RCC 7860 (cell line): ENCODE measurements around the gene MDFIC.

Experiments
- DNase-seq: peaks from one replicate; pipeline ENCODE4 v3.0.0-alpha.2; 2015; ENCODE audit warnings: low spot score
- FAIRE-seq: peaks from 2 replicates; lab custom pipeline; 2012; peaks lifted over from hg19 to GRCh38; lab: Jason Lieb, UNC

The MDFIC gene

DNA sequence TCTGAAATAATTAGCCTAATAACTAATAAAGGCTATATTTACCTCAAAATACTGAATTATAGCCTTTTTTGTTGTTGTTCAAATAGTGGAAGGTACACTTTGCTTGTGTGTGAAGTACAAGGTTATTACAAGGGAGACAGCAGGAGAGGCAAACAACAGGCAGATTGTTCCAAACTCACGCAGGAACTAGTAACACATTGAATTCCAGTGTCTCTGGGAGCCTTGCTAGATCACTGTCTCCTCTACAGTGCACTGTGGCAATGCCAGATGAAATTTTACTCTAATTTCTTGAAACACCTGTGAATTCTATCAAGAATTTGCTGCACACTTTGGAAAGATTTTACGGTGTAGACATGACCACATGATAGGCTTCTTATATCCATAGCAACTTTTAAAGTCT lies 112.6 kb downstream of the MDFIC start:
- DNase-seq: no peak
- FAIRE-seq: no peak

DNA sequence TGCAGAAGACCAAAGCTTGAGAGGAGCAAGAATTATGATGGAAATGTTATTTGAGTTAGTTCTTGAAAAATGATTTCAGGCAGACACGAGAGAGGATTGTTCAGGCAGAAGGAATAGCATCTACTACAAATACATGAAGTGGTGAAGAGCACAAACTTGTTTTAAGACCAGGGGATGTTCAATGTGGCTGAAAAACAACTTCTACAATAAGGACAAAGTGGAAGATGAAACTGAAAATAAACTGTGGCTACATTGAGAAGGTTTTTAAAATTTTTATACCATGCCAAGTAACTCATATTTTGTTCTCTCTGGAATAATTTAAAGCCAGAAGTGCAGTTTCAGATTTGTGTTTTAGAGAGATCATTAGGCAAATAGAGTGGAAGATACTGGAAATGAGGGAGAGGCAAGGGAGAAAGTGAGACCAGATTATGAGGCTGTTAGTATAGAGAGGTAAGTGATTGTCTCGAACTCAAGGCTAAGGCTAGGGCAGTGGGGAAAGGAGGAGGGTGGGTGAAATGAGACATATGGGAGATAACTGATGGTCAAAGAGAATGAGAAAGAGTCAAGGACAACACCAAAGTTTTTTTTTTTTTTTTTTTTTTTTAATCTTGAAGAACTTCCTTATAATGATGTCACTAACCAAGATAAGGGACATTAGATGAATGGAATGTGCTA lies 115.4 kb downstream of the MDFIC start:
- DNase-seq (no peak), FAIRE-seq (no peak)

DNA sequence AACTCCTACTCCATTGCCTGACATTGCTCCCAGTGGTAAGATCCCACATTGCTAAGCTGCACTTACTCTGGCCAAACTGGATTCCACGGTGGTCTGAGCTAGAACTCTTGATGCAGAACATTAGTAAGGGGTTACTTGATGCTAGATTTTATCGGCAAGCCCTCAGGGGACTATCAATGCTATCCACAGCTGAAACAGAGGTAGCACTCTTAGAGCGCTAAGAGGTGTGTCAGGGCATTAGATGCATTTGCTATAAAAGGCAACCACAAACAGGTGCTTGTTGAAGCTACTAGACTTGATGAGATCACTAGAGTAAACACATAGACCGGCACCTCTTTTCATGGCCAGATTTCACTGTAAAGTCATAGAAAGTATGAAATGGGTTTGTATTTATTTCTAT lies 116.3 kb downstream of the MDFIC start:
- no peak for FAIRE-seq
- no peak for DNase-seq

DNA sequence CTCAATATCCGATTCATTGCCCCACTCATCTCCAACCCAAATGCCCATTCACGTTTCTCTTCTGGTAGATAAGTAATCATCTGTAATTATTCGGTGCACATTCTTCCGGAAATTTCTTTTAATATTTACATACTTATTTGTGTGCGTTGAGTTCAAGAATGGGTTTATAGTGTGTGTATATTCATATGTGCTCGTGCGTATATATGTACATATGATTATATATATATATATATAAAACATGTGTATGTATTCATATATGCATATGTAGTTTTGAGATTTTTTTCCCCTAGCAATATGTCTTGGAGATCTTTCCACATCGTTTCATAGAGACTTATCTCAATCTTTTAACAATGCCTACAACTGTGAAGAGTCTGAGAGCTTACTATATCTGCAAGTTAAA lies 118.2 kb downstream of the MDFIC start:
- FAIRE-seq: no peak
- DNase-seq: no peak

DNA sequence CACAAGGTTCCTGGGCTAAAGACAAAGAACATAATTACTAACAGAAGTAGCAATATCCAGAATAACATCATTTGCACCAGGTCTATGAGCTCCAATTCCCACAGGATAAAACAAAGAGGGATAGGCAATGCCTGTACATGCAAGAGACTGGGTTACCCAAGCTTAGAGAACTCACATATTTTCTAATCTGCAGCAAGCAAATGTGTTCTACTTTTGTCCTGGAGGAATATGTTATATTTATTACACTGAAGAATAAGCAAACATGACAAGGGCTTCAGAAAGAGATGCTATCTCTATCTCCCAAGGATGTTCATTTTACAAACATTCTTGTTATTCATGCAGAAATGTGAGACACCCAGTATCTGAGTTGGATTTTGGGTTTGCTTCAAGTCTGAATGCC lies 118.6 kb downstream of the MDFIC start:
- FAIRE-seq: no peak
- no peak for DNase-seq

GRCh38 chr7:115042596-115042995 lies 120.7 kb downstream of the MDFIC start:
- no peak for FAIRE-seq

DNA sequence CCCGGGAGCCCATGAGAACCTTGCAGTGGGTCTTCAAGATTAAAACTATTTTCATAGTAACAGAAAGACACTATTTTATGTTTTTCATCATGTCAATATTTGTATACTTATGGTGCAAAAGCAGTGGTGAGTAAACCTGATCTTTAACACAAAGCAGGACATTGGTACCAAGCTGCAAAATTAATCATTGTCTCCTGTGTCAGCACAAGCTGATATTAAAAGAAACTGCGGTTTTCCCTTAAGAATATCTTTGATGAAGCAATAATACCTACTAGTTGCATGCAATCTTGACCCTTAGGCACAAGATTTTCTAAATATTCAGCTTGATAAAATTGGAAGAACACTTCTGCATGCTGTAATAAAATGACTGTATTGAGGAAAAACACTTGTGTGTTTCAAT lies 121.7 kb downstream of the MDFIC start:
- FAIRE-seq (no peak), DNase-seq (no peak)

More at GRCh38 chr7:115042596-115042995, 120.7 kb downstream of the MDFIC start:
- no peak for DNase-seq

- no peak for DNase-seq
- no peak for FAIRE-seq
Measured at GRCh38 chr7:115044224-115044623, 122.3 kb downstream of the MDFIC start.

DNA sequence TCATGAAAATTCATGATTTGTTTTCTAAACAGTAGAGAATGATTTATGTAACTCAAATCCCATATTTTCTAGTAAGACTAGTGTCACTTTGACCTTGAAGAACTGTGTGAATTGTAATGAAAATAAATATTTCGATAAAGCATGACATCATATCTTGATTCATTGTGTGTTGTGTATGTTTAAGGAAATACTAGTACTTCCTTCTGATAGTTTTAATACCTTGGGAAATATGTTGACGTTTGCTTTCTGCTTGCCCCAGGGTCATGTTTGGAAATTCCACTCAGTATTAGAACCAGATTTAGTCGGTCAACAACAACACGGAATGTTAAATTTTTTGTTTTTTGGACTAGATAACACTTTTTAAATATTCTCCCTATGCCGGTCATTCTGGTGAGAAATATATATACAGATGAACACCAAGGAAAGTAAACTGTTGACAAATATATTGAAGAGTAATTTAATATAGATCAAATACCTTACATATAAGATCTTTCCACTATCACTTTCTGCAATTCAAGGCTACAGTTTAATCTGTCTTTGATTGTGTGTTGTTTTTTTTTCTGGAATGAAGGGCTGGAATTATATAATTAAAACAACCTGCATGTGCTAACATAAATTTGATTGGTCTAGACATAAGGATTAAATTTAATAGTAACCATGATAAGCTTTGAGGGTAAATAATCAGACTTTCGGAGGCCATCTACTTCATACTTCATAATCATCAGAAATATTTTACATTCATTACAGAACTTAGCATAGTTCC lies 126.2 kb downstream of the MDFIC start:
- FAIRE-seq: peak; percentile 18
- DNase-seq: no peak

GRCh38 chr7:115052706-115053105 lies 130.8 kb downstream of the MDFIC start:
- DNase-seq (no peak), FAIRE-seq (no peak)

DNA sequence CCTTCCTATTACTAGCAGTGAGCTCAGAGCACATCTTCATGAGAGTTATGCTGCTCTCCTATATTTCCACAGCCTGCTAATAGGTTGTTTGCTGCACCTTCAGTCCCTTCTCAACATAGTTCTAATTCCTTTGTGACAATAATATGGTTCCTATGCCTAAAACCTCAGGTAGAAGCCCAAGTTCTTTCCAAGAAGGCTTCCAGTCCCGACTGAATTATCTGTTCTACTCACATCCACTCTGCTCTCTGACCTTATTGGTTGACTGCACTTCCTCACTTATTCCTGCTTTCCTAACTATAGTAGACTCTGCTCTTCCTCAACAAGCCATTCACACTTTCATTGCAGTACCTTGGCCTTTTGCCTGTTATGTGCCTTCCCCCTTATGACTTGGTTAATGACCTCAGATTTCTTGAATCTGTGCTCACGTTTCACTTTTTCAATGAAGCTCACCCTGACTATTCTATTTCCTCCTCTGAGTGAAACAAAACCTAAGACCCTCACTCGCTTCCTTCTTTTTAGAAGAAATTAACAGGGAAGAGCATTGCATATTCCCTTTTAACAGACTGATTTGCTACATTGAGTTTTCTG lies 132.7 kb downstream of the MDFIC start:
- FAIRE-seq (no peak), DNase-seq (no peak)

DNA sequence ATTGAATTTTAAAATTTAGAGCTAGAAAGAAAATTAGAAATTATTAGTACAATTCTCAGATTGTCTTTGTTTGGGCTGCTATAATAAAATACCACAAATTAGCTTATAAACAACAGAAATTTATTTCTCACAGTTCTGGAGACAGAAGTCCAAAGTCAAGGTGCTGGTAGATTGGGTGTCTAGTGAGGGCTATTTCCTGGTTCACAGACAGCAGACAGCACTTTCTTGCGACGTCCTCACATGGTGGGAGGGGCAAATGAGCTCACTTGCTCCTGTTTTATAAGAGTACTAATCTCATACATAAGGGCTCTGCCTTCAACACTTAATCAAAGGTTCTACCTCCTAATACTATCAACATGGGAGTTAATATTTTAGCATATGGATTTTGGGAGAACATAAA lies 134.1 kb downstream of the MDFIC start:
- no peak for FAIRE-seq
- DNase-seq: no peak

DNA sequence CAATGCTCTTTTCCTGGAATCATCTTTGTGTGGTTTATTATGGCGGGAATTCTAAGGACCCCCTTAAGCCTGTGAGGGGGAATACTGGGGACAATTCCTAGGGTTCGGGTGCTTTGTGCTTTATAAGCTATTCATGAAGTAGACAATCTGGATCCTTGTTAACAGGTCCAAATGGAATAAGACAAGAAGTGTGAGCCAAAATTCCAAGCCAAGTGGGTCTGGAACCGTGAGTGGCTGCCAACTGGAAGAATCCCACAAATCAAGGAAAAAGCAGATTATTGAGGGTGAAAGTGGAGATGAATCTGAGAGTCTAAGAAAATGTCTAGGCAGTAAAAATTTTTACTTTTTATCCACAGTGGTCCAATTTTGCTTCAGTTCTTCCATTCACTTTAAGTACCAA lies 136.8 kb downstream of the MDFIC start:
- FAIRE-seq: no peak
- DNase-seq: no peak

DNA sequence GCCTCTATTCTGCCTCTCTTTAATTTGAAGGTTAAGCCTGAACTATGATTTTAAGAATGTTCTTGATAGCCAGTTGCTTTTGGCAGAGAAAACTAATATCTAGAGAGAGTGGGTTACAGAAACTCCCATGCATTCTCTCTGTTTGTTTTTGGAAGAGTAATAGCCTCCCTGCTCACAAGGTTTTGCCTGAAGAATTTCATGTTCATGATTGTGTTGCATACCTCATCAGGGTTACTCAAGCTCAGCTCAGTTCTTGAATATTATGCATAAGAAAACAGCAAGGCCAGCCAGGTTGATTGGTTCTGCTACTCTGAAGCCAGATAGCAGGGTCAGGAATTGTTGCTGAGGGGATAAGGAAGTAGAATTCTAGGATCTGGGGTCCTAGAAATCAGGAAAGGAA lies 137.4 kb downstream of the MDFIC start:
- FAIRE-seq (no peak), DNase-seq (no peak)

DNA sequence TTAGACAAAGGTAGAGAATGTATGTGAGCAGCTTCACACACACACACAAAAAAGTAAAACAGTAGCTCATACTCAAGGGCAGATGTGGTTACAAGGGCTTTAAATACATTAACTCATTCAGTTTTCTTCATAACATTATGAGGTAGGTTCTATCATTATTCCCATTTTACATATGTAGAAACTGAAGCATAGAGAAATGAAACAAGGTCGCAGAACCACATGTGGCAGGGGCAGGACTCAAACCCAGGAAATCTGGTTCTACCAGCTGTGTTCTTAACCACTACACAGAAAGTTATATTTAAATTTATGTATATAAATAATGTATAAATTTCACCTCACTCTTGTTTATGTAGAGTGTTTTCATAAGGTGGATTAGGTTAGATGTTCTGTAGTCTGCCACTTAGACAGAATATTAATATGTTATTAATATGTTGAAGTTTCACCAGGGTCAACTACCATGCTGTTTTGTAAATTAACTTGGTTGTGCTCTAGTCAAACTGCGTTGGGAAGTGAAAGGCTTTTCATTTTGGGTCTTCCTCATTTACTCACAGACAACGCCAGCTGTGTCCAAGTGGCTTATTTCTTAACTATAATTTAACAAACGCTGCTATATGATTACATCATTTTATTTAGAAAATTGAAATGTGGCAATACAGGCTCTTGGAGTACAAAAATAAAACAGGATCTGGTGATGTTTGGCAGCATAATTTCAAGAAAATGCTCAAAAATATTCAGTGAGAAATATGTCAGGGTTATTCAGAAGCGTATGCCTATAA lies 138.4 kb downstream of the MDFIC start:
- DNase-seq (no peak), FAIRE-seq (no peak)

DNA sequence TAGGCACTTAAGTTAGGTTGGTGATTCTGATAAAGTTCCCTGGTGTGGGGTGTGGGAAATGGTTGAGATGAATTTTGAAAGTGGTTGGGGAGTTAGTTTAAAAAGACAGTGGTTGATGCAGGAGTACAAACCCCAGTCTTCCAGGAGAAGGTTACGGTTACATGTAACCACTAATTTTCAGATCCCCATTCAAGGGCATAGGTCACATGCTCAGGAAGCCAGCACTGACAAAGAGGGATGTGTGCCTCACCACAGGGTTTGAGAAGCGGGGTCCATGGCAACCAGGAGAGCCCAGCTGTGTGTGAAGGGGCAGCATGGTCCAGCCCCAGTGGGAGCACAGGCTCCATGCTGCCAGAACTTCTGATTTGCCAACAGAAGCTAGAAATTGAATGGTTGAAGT lies 144.2 kb downstream of the MDFIC start:
- DNase-seq (no peak), FAIRE-seq (no peak)

DNA sequence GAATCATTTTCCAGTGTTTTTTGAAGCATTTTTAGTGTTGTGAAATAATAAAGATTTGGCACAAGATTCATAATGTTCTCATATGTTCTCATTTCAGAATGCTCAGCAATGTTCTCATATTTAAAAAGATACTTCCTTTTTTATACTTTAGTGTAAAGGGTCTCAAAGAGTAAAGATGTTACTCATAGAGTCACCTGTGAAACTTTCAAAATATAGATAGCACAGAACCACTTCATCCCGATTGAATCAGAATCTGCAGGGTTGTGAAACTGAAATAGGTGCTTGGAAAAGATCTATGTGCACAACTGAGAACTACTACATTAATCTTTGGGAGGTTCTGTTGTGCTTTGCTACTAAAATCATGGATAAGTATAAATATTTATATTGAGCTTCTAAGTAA lies 144.7 kb downstream of the MDFIC start:
- no peak for DNase-seq
- no peak for FAIRE-seq

DNA sequence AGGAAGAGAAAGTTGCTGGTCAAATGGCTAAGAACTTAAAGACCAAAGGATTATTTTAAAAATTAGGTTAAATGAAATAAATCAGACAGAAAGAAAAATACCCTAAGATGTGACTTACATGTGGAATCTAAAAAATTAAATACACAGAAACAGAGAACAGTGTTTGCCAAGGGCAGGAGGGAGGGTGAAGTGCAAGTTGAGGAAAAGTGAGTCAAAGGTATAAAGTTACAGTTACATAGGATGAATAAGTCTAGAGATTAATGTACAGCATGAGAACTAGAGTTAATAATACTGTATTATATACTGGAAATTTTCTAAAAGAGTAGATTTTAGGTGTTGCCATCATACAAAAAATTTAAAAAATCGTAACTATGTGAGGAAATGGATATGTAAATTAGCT lies 146.3 kb downstream of the MDFIC start:
- DNase-seq (no peak), FAIRE-seq (peak; percentile 60)
